ENCODE measurements around the gene PRKG2. TPM values are rescaled to one million over a fixed set of nuclear protein-coding genes. Genes with fewer than 3 reads are reported as not detected.

Gene PRKG2
- total and polyA plus RNA-seq, 2 donors (not counting 3 experiments of a cell fraction or from before 2014, with no cell fraction given), result not detected

- no peaks in the 10 kb centered on the region for H3K4me1 ChIP-seq (ENCODE audit: control insufficient read depth, extremely low read depth, insufficient read depth, low read length)
- no peaks in the 10 kb centered on the region for H4K20me1 ChIP-seq (replicated peaks; ENCODE audit: control insufficient read depth, extremely low read depth, insufficient read depth, low read length)
- ChIA-PET POLR2A (no interaction called here), CTCF (no interaction called here)
- no peaks in the 10 kb centered on the region for H3K27me3 ChIP-seq (ENCODE audit: control insufficient read depth in 2 of 2, insufficient read depth in 2 of 2, low read length in 2 of 2)
- H3K4me2 ChIP-seq (ENCODE audit: insufficient read depth, low read length), result no peak overlapping the region
- no peaks in the 10 kb centered on the region for H3K36me3 ChIP-seq (ENCODE audit: control insufficient read depth in 2 of 2, extremely low read depth in 1 of 2, insufficient read depth in 2 of 2, low read length in 2 of 2)
- H3K27ac ChIP-seq (ENCODE audit: insufficient read depth, low read depth, low read length), result no peak overlapping the region
- intact Hi-C loops (cut with micrococcal nuclease), result no loop called here
- BruUV-seq (replicated peaks), result no TSS peak
- dilution Hi-C loops (cut with MboI; ENCODE audit: extremely low pct_ligation_motif_present, low sequenced_read_pairs), result no loop called here
- no peak overlapping the region for H2AFZ ChIP-seq (ENCODE audit: low read depth, low read length)
- H3K4me3 ChIP-seq (replicated peaks in 1 of 3; ENCODE audit: insufficient read depth in 1 of 3, low read depth in 1 of 3, low read length in 3 of 3), result no peak overlapping the region
- no peaks in the 10 kb centered on the region for H3K9me1 ChIP-seq (replicated peaks; ENCODE audit: control insufficient read depth, extremely low read depth, insufficient read depth, low read length)
- H3K79me2 ChIP-seq (ENCODE audit: control insufficient read depth, insufficient read depth, low read length), result no peaks in the 10 kb centered on the region
- FAIRE-seq (no peak), DNase-seq (ENCODE audit: low read depth, low spot score) (no peak)
- H3K9me3 ChIP-seq (replicated peaks; ENCODE audit: control insufficient read depth, insufficient read depth, low read length), result no peaks in the 10 kb centered on the region
- TF ChIP-seq JUN (IDR thresholded peaks at IDR 0.05; ENCODE audit: borderline replicate concordance, insufficient read depth, insufficient read length, low read depth), result no peak
- TF ChIP-seq CTCF (IDR thresholded peaks at IDR 0.05; ENCODE audit: extremely low read depth in 1 of 2, insufficient read depth in 1 of 2, low read depth in 1 of 2, low read length in 2 of 2), result no peak
- TF ChIP-seq POLR2AphosphoS5 (IDR thresholded peaks at IDR 0.05; ENCODE audit: insufficient read depth, low read depth, low read length), result no peak
- no peak for TF ChIP-seq MYC (IDR thresholded peaks at IDR 0.05; ENCODE audit: low read depth, low read length)
- TF ChIP-seq GATA2 (IDR thresholded peaks at IDR 0.05; ENCODE audit: insufficient read depth, insufficient read length, low read depth, low read length), result no peak
- no peak for TF ChIP-seq POLR2A (IDR thresholded peaks at IDR 0.05; ENCODE audit: low read depth, low read length)
- TF ChIP-seq FOS (IDR thresholded peaks at IDR 0.05; ENCODE audit: borderline replicate concordance, insufficient read depth, low read length), result no peak
- no peak for TF ChIP-seq EZH2 (IDR thresholded peaks at IDR 0.05; ENCODE audit: borderline replicate concordance, low read depth, low read length, severe bottlenecking)
- no peak for TF ChIP-seq MAX (IDR thresholded peaks at IDR 0.05; ENCODE audit: insufficient read depth, insufficient read length)
- no peak overlapping the region for H3K9ac ChIP-seq (replicated peaks; ENCODE audit: extremely low read depth, insufficient read depth, low read length)
Observed at GRCh38 chr4:81245218-81246009, 30.4 kb upstream of the PRKG2 start.

All from endothelial cell of umbilical vein (primary cell).